ENCODE results near the gene UBAP2.

The UBAP2 gene

DNA sequence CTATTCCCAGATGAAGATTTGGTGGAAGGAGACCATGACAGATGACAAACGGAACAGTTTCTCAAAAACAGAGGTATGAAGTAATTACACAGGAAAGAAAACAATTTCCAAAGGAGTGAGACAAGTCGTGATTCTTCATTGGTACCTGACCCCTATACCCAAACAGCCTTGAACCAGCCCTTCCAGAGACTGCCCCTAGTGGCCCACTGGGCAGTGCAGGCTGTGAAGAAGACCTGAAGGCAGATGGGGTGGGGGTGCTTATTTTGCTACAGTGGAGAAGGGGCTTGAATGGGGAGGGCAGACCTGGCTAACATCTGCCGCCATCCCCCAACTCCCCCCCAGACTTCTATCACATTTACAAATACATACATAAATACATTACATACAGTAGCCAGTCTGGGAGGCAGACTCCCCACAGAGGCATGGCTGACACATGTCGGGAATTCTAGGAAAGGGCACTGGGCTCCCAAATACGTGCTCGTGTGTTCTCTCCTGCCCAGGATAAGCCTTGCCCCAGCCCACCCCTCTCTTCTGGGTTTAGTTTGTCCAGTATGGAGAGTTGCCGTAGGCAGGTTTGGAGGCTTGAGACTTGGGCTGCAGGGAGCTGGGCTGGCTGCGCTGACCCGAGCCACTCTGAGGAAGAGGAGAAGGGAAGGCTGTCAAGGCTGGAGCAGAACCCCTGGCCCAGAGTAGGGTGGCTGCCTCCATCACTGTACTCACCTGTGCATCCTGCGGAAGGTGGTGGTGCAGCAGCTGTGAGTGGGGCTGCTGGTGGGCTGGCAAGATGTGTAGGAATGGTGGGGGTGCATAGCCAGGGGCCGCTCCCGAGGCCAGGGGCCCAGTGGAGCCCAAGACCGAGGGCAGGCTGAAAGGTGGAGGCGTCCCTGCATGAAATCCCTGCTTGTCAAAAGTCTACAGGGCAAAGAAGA lies 126.5 kb downstream of the UBAP2 start:
- peak; percentile 41 for DNase-seq (ENCODE audit: low spot score)

DNA sequence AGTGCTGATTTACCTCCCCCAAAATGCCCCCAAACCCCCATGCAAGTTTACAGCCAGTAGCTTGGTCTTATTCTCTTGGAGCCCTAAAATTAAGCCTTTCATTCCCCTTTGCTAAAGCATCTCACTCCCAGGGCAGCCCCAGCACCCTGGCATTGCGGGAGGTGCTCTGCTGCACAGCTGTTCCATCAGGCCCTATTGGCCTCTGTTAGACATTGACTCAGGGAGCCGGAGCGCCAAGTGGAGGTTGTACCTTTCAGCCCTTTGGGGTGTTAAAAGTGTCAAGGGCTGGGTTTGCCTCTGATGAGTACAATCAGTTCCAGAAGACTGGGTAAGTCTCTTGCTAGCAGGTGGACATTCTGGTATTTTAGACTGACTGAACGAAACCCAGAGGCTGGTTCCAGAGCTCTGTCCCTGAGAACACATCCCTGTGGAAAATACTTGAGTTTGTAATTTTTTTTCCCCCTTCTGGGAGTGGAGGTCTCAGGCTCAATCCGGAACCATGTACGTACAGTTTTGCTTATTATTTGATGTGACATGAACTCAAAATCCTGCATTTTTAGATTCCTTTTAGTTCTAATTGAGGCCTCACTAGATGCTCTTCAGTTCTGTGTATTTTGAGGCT lies 129.3 kb downstream of the UBAP2 start:
- DNase-seq (ENCODE audit: low spot score), result no peak

DNA sequence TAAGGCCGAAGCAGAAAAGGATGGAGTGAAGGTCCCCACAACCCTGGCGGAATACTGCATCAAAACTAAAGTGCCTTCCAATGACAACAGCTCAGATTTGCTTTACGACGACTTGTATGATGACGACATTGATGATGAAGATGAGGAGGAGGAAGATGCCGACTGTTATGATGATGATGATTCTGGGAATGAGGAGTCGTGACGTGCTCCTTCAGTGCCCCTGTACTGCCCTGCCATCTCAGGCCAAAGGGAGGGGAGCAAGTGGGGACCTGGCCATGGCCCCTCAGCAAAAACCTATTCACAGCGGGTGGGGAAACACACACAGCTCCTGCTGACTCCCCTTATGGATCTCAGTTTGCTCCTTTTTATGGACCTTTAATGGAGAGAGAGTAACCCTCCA lies 131.7 kb downstream of the UBAP2 start:
- DNase-seq (ENCODE audit: low spot score), result no peak

DNA sequence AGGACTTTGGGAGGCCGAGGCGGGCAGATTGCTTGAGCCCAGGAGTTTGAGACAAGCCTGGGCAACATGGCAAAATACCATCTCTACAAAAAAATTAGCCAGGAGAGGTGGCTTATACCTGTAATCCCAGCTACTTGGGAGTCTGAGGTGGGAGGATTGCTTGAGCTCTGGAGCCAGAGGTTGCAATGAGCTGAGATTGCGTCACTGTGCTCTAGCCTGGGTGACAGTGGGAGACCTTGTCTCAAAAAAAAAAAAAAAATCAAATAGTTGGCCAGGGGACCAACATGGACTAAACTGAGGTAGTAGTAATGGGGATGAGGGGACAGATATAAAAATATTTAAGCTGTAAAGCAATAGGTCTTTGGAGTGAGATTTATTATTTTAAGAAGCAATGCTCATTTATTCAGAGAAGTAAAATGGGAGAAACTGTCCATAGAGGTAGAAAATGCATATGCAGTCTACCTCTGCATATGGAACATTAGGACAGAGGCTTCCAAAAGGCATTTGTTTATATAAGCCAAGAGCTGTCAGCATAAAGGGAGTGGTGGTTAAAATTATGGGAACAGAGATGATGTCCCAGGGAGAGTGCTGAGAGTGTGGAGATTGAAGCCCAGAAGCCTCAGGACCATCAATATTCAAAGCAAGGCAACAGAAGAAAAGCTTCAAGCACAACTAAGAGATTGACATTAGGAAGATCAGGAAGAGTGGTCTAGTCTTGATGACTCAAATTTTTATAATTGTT lies 133.6 kb downstream of the UBAP2 start:
- no peak for DNase-seq (ENCODE audit: low spot score)

DNA sequence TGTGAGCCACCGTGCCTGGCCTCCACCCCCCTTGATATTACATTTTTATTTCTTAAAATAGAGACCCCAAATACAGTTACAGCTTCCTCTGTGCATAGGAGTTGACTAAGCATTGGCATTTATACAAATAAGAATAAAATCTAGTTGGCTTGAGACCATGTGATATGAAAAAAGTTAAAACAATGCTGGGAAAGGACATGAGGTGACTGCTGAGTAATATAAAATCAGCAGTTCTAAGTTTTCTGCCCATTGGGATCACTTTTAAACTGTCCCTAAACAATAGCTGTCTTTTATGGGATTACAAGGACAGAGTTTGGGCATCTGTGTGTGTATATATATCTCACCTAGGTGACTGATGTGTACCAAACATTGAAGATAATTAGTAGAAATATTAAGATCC lies 135.1 kb downstream of the UBAP2 start:
- DNase-seq (ENCODE audit: low spot score), result no peak

DNA sequence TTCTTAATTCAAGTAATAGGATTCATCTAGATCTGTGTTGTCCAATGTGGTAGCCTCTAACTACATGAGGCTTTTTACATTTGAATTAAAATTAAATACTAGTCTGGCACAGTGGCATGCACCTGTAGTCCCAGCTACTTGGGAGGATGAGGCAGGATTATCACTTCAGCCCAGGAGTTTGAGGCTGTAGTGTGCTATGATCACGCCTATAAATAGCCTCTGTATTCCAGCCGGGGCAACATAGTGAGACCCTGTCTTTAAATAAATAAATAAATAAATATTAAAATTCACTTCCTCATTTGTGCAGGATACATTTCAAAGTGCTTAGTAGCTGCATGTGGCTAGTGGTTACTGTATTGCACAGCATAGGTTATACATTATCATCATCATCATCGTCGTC lies 139.9 kb downstream of the UBAP2 start:
- DNase-seq (ENCODE audit: low spot score), result no peak

DNA sequence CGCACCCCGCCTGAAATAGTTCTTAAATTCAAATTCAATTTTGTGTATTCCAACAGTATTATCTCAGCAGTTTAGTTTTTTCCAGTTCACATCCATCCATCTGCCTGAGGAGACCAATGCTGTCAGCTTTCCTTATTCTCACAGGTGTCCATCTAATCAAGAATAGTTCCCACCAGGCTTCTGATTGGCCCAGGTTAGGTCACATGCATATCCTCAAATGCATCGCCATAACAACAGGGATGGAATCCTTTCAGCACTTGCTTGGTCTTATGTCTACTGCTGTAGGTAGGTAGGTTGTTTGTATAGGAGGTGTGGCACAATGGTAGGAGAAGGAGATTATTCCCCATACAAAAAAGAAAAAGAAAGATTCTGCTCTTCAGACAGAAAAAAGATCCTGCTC lies 140.6 kb downstream of the UBAP2 start:
- no peak for DNase-seq (ENCODE audit: low spot score)

DNA sequence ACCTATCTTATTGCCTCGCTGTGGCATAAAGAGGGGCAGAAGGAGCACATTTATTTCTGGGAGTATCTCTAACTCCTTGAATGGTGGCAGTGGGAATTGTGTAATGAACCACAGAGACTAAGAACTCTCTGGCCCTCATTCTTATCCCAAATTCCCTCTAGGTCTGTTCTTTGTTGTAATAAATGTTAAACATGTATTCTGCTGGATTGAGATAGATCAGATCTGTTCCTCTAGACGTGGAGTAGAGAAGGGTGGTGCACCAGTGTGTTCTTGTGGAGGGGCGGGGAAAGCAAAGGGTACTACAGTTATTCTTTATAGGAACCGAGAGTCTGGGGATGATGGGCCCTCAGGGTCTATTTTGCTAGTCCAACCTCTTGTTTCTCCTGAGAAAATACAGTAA lies 141.3 kb downstream of the UBAP2 start:
- no peak for DNase-seq (ENCODE audit: low spot score)

DNA sequence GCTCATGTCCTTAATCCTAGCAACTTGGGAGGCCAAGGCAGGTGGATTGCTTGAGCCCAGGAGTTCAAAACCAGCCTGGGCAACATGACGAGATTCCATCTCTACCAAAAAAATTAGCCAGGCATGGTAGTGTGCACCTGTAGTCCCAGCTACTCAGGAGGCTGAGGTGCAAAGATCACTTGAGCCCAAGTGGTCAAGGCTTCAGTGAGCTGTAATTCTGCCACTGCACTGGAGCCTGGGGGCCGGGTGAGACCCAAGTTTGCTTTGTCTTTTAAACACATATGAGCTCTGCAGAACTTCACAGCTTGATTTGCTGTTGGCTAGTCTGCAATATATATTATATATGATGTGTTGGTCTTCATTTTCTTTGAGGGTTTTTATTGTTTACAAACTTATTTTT lies 141.9 kb downstream of the UBAP2 start:
- DNase-seq (ENCODE audit: low spot score), result no peak

DNA sequence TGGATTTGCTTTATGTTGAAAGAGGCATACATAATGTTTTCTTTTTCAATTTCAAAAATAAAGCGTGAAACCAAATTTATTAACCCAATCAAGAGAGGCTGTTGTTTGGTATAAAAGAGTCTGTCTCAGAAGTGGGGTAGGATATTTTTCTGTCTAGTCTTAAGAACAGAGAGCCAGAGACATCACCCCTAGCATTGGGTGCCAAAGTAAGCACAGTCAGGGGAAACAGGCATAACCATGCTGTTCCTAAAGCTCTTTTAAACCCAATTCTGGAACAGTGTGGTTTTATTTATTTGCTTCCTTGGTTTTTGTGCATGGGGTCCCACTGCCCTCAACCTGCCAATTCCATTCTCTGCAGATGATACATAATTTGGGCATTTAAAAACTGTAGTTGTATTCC lies 143.6 kb downstream of the UBAP2 start:
- no peak for DNase-seq (ENCODE audit: low spot score)

DNA sequence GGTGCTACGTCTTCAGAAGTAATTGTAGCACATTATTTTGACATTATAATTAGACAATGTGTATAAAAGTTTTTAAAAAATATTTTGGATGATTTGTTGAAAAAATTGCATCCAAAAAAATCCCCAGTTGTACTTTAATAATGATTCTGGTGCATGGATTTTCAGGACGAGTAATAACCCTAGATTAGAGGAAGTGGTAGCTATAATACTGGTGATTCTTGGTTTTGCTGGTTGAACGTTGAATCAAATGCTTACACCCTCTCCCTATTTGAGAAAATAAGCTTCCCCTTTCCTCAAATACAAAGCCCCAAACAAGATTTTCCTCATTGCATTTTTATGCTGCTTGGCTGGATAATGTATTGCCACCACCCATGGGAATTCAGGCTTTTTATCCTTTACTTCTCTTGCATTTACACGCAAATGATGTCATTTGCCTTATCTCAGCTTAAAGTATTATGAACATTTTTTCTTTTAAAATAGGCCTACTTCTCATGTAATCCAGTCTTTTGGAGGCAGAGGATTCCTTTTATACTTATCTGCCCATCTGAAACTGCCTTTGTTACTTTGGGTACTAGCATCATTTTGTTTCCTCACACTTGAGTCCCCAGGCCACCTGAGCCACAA lies 145.4 kb downstream of the UBAP2 start:
- no peak for DNase-seq (ENCODE audit: low spot score)

DNA sequence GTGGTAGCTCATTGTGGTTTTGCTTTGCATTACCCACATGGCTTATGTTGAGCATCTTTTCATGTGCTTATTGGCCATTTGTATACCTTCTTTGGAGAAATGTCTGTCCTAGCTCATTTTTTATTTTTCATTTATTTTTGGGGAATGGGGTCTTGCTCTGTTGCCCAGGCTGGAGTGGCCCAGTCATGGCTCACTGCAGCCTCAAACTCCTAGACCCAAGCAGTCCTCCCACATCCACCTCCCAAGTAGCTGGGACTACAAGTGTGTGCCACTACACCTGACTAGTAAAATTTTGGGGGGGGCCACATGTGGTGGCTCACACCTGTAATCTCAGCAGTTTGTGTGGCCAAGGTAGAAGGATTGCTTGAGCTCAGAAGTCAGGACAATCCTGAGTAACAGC lies 154.4 kb downstream of the UBAP2 start:
- DNase-seq (ENCODE audit: low spot score), result no peak

DNA sequence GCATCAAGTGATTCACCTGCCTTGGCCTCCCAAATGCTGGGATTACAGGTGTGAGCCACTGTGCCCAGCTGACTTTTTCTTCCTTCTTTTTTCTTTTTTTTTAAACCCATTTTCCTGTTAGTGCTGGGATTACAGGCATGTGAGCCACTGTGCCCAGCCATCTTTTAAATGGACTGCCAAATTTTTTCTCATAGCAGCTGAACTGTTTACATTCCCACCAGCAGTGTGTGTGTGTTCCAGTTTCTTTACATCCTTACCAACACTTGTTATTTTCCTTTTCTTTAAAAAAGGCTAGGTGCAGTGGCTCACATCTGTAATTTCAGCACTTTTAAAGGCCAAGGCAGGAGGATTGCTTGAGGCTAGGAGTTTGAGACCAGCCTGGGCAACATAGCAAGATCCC lies 154.8 kb downstream of the UBAP2 start:
- DNase-seq (ENCODE audit: low spot score), result no peak

DNA sequence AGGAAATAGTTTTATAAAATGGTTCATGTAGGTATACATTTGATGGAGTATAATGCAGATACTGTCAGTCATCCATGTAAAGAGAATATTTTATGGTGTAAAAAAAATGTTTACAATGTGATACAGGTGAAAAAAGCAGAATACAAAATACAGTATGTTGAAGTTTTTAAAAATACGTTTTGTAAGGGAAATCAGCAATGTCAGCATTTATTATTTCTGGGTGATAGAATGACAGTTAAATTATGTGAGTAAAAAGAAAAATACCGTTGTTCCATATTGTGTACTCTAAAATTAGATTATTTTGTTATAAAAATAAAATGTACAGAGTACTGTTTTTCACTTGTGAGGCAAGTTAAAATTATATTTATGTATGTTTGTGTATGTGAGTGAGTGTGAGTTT lies 162.7 kb downstream of the UBAP2 start:
- DNase-seq (ENCODE audit: low spot score), result no peak

DNA sequence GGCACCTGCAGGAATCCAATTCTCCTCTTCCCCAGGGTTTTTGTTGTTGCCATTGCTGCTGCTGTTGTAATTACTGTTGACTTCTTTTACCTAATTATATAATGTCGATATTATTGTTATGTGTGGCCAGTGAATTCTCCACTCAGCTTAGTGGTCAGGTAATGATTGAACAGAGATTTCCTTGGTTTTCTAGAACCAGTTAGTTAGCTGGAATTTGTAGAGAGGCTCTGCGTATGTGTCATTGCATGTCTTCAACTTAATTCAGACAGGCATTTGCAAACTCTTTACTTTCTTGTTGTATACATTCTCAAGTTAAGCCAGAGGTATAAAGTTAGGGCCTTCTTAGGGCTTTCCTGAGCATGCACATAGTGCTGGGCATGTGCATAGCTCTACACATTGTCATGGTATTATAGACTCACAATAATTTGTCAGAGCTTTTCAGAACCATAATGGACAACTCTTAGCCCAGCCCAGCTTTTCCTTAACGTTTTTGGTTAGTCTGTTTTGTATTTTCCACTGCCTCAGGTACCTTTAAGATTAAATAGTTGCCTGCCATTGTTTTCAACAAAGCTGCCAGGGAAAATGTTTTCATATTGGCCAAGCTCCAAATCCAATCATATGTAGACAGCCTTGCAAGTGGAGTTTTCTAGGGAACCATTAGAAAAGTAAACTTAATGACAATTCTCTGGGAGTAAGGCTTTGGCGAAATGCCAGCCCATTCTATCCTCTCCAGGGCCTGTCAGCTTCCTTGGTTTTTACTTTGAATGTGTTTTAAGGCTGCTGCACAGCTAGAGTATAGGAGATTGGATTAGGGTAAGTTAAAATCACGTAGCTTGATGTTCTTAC lies 163.6 kb downstream of the UBAP2 start:
- DNase-seq (ENCODE audit: low spot score), result no peak

DNA sequence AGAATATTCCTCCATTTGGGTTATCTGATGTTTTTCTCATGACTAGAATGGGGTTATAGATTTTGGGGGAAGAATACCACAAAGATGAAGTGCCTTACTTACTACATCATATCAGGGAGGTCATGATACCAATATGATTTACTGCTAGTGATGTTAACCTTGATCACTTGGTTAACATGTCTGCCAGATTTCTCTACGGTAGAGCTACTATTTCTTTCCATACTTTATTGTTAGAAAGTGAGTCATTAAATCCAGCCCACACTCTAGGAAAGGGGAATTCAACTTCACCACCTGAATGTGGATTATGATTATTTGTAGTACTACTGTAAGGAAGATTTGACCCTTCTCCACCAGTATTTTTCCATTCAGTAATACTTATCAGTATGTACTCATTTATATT lies 167.1 kb downstream of the UBAP2 start:
- DNase-seq (ENCODE audit: low spot score), result no peak

DNA sequence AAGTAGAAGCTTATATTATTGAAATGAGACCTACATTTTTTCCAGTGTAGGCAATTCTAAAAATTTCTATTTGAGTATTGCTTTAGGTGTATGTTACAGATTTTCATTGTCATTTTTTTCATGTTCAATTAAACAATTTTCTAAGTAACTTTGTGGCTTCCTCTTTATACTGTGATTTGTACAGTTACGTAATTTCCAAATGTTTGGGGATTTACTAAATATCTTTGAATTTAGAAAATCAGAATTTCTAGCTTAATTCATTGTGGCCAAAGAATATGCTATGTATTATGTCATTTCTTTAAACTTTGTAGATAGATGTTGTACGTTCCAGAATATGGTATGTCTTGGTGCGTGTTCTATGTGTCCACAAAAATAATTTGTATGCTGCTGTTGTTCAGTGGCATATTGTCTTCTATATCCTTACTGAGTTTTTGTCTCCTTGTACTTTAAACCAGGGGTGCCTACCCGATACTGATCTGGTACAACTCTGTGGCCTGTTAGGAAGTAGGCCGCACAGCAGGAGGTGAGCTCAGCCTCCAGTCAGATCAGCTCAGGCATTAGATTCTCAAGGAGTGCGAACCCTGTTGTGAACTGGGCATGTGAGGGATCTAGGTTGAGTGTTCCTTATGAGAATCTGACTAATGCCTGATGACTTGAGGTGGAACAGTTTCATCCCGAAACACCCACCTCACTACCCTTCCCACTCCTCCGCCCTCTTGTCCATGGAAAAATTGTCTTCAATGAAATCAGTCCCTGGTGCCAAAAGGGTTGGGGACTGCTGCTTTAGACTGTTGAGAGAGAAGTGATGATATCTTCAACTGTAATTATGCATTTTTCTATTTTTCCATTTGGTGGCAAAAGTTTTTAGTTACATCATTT lies 168.2 kb downstream of the UBAP2 start:
- no peak for DNase-seq (ENCODE audit: low spot score)

DNA sequence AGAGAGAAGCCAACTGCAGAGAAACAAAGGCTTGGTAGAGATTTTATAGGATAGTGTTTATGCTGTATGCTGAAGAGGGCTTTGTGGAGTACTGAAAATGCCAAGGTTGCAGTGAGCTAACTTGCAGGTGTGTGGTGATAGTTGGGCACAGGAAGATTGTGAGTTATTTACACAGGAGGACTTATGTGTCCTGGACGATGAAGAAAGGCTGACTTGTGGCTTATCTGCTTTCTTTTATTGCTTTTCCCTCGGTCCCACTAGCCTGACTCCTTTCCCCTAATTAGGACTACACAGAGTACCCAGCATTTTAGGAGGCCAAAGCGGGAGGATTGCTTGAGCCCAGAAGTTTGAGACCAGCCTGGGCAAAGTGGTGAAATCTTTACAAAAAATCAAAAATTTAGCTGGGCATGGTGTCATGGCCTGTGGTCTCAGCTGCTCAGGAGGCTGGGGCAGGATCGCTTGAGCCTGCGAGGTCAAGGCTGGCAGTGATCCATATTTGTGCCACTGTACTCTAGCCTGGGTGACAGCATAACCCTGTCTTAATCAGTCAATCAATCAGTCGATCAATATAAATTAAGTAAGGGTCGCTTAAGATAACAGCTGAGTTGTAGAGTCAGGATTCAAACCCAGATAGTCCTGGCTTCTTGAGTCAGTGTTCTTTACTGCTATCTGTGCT lies 169.9 kb downstream of the UBAP2 start:
- no peak for DNase-seq (ENCODE audit: low spot score)

DNA sequence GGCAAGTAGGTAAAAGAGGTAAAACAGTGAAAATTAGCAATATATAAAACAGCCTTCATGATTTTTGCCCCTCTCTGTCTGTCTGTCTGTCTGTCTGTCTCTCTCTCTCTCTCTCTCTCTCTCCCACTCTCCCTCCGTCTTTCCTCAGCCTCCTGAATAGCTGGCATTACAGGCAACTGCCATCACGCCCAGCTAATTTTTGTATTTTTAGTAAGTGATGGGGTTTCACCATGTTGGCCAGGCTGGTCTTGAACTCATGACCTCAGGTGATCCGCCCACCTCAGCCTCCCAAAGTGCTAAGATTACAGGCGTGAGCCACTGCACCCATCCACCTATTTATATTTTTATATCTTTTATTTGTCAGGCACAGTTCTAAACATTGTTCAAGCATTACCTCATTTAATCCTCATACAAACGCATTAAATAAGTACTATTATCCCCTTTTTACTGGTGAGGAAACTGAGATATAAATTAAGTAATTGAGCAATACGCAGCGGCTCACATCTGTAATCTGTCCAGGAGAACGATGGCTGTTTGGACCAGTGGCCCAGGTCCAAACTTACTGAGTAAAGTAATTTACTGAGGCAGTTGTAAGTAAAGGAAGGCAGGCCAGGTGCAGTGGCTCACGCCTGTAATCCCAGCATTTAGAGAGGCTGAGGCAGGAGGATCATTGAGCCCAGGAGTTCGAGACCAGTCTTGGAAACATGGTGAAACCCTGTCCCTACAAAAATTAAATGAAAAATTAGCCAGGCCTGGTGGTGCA lies 170.8 kb downstream of the UBAP2 start:
- DNase-seq (ENCODE audit: low spot score), result no peak
